ENCODE measurements around the gene LRCOL1.

Gene LRCOL1

GRCh38 chr12:132617135-132617701 is 6.8 kb upstream of the LRCOL1 start:
- no peak overlapping the region for H3K27ac ChIP-seq
- TF ChIP-seq, protein P1, sequence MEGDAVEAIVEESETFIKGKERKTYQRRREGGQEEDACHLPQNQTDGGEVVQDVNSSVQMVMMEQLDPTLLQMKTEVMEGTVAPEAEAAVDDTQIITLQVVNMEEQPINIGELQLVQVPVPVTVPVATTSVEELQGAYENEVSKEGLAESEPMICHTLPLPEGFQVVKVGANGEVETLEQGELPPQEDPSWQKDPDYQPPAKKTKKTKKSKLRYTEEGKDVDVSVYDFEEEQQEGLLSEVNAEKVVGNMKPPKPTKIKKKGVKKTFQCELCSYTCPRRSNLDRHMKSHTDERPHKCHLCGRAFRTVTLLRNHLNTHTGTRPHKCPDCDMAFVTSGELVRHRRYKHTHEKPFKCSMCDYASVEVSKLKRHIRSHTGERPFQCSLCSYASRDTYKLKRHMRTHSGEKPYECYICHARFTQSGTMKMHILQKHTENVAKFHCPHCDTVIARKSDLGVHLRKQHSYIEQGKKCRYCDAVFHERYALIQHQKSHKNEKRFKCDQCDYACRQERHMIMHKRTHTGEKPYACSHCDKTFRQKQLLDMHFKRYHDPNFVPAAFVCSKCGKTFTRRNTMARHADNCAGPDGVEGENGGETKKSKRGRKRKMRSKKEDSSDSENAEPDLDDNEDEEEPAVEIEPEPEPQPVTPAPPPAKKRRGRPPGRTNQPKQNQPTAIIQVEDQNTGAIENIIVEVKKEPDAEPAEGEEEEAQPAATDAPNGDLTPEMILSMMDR (conservative IDR thresholded peaks at IDR 0.05) = no peak

GRCh38 chr12:132615579-132616038 is 5.2 kb upstream of the LRCOL1 start:
- TF ChIP-seq, protein P1 (conservative IDR thresholded peaks at IDR 0.05) = no peak
- no peak overlapping the region for H3K27ac ChIP-seq

GRCh38 chr12:132614861-132615578 is 4.6 kb upstream of the LRCOL1 start:
- H3K27ac ChIP-seq = no peak overlapping the region
- TF ChIP-seq, protein P1 (conservative IDR thresholded peaks at IDR 0.05) = peak; percentile 98

GRCh38 chr12:132614029-132614428 is 3.6 kb upstream of the LRCOL1 start:
- H3K27ac ChIP-seq = no peak overlapping the region
- TF ChIP-seq, protein P1 (conservative IDR thresholded peaks at IDR 0.05) = no peak

DNA sequence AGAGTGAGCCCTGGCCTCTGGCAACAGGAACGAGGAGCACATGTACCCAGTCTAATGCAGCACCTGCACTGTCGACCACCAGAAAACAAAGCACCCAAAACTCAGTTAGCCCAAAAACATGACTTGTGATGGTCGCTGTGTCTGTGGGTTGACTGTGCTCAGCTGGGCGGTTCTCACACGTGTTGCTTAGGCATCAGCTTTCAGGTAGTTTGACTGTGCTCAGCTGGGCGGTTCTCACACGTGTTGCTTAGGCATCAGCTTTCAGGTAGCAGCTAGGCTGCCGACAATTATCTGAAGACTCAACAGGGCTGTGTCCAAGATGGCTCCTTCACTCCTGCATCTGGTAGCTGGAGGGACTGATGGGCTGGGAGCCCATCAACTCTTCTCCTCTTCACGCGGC is 1.2 kb upstream of the LRCOL1 start:
- TF ChIP-seq, protein P1 (conservative IDR thresholded peaks at IDR 0.05) = no peak

GRCh38 chr12:132610866-132611602 is 652 bp upstream of the LRCOL1 start:
- no peak overlapping the region for H3K27ac ChIP-seq
- TF ChIP-seq, protein P1 (conservative IDR thresholded peaks at IDR 0.05) = no peak

More for the DNA sequence above, 1.2 kb upstream of the LRCOL1 start:
- no peak overlapping the region for H3K27ac ChIP-seq
